Esophagus squamous epithelium (tissue), 5 donors: ENCODE data around the gene FER1L5. TPM values are rescaled to one million over a fixed set of nuclear protein-coding genes. Genes with fewer than 3 reads are reported as not detected.

Source experiments
- DNase-seq: peaks from one replicate; lab custom pipeline; 2025; lab: John Stamatoyannopoulos, UW
- H3K27ac ChIP-seq, 4 donors: fragments of 200-600 bp; sonication (generic); one replicate each; pipeline ENCODE4 v1.5.1; 2016 to 2019; ENCODE audit warnings: mild to moderate bottlenecking in 1 of 4
- H3K27me3 ChIP-seq, 4 donors: fragments of 200-600 bp; sonication (generic); 1 replicate in 3 of 4; 2 replicates in 1 of 4; pipeline versions ENCODE4 v1.5.1 to v1.6.0; 2017 to 2021; ENCODE audit warnings: antibody characterized with exemption in 1 of 4
- H3K36me3 ChIP-seq, 3 donors: fragments of 200-600 bp; sonication (generic); one replicate each; pipeline ENCODE4 v1.5.1; 2016 to 2019
- H3K4me1 ChIP-seq, 3 donors: fragments of 200-600 bp; sonication (generic); one replicate each; pipeline ENCODE4 v1.5.1; 2017 to 2019
- H3K4me3 ChIP-seq, 4 donors: fragments of 200-600 bp; sonication (generic); 1 replicate in 3 of 4; 2 replicates in 1 of 4; pipeline ENCODE4 v1.5.1; 2016 to 2019; ENCODE audit warnings: mild to moderate bottlenecking in 2 of 4, moderate library complexity in 1 of 4
- H3K9me3 ChIP-seq, 3 donors: fragments of 200-600 bp; sonication (generic); one replicate each; pipeline ENCODE4 v1.5.1; 2016 to 2019
- POLR2A ChIP-seq, 4 donors: fragments of 450-650 bp; IDR thresholded peaks; one replicate each; pipeline ENCODE4 v1.6.1; 2017; ENCODE audit warnings: antibody characterized with exemption in 4 of 4, mild to moderate bottlenecking in 4 of 4, moderate library complexity in 3 of 4
- WGBS, 2 donors: methylation state at CpG; one replicate each; pipeline ENCODE4 v1.1.5; 2018; 5-methylcytosine and 5-hydroxymethylcytosine counted together
- intact Hi-C: fragments of 100-400 bp; cut with DNase I; formaldehyde crosslinking; loops from one replicate; pipeline ENCODE4 v1.15.0; 2022
- total RNA-seq, 4 donors: library from RNA; depleted of rRNA; stranded (reverse); fragments of >200 nt; gene quantifications; one replicate each; pipeline ENCODE4 v1.1.0, GENCODE V29; 2016
- TF ChIP-seq, protein P1 (sequence below), 6 experiments: fragments of 450-650 bp in 4 of 6; fragments of 200-600 bp in 2 of 6; sonication (generic) in 2 of 6; IDR thresholded peaks; one replicate each; pipeline ENCODE4 v1.5.1; 2016 to 2019; ENCODE audit warnings: antibody characterized with exemption in 6 of 6, mild to moderate bottlenecking in 4 of 6, moderate library complexity in 4 of 6
- donor health status: DM: yes; HTN: yes; CAD: no.

FER1L5 gene
- total RNA-seq, 4 donors from 2014 or later = 0.13 to 0.19 TPM; not detected in 2

DNA sequence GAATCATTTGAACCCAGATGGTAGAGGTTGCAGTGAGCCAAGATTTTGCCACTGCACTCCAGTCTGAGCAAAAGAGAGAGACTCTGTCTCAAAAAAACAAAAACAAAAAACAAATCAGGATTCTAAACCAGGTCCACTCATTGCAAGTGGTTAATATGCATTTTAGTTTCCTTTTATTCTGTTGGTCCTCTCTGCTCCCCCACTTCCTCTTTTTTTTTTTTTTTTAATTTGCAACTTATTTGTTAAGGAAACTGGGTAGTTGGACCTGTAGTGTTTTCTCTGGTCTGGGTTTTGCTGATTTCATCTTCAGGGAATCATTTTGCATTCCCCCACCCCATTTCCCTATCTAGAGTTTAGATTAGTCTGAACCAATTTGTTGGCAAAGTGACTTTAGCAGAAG lies 14.0 kb downstream of the FER1L5 start:
- Histone ChIP-seq H3K27ac (no peak overlapping the region), H3K36me3 (no peaks in the 10 kb centered on the region), H3K4me3 (no peak overlapping the region), H3K9me3 (no peaks in the 10 kb centered on the region), H3K27me3 (no peaks in the 10 kb centered on the region), H3K4me1 (no peaks in the 10 kb centered on the region)
- no peak for DNase-seq
- no peak for TF ChIP-seq POLR2A (IDR thresholded peaks at IDR 0.05)
- TF ChIP-seq, protein P1, sequence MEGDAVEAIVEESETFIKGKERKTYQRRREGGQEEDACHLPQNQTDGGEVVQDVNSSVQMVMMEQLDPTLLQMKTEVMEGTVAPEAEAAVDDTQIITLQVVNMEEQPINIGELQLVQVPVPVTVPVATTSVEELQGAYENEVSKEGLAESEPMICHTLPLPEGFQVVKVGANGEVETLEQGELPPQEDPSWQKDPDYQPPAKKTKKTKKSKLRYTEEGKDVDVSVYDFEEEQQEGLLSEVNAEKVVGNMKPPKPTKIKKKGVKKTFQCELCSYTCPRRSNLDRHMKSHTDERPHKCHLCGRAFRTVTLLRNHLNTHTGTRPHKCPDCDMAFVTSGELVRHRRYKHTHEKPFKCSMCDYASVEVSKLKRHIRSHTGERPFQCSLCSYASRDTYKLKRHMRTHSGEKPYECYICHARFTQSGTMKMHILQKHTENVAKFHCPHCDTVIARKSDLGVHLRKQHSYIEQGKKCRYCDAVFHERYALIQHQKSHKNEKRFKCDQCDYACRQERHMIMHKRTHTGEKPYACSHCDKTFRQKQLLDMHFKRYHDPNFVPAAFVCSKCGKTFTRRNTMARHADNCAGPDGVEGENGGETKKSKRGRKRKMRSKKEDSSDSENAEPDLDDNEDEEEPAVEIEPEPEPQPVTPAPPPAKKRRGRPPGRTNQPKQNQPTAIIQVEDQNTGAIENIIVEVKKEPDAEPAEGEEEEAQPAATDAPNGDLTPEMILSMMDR (IDR thresholded peaks at IDR 0.05) = no peak
- intact Hi-C loops = no loop called here

DNA sequence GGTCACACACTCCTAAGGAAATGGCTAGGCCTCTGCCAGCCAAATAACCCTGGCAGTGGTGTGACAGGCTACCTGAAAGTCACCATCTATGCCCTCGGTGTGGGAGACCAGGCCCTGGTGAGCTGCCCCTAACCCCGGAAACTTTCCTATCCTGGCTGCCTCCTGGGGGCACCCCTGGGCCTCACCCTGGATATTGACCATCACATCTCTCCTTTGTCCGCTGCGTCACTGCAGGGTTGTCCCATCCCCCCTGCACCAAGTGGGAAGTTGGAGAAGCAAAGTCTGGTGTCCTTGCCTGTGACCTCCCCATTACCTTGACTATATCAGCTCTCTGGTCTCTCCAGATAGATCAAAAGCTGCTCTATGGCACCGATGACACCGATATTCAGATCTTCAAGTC lies 18.8 kb downstream of the FER1L5 start:
- no peak for DNase-seq

DNA sequence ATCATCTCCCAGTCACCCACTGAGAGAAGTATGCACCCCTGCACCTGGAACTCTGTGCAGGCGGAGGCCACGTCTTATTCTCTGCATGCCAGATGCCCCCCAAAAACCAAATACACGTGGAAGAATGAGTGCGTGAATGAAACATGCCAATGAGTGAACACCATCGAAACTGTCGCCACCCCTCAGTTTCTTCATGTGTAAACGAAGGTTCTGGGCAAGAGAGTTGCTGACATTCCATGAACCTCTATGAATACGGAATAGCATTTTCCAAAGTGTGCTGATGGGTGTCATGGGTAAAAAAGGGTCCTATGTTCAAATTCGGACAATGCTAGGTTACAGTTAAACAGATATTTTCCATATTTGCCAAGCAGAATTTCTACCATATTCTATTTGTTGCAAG lies 19.8 kb downstream of the FER1L5 start:
- Histone ChIP-seq H3K4me1 (peaks cover 6 to 15% (median 6%) of the 10 kb centered on the region in 3 donors), H3K4me3 (no peak overlapping the region), H3K36me3 (no peaks in the 10 kb centered on the region), H3K27me3 (no peaks in the 10 kb centered on the region), H3K27ac (no peak overlapping the region), H3K9me3 (no peaks in the 10 kb centered on the region)
- intact Hi-C loops = no loop called here
- no peak for DNase-seq
- TF ChIP-seq, protein P1 (IDR thresholded peaks at IDR 0.05) = no peak
- no peak for TF ChIP-seq POLR2A (IDR thresholded peaks at IDR 0.05)
- WGBS, 2 donors = 84 to 86% methylated on average over 9 of the region's 9 CpGs

More for the DNA sequence above, 18.8 kb downstream of the FER1L5 start:
- H3K9me3 ChIP-seq = no peaks in the 10 kb centered on the region
- H3K27ac ChIP-seq = no peak overlapping the region
- peaks cover 6 to 15% (median 6%) of the 10 kb centered on the region in 3 donors for H3K4me1 ChIP-seq
- no peaks in the 10 kb centered on the region for H3K36me3 ChIP-seq
- no peak overlapping the region for H3K4me3 ChIP-seq
- WGBS, 2 donors = 85 to 98% methylated on average over 2 to 6 of the region's 6 CpGs
- no peaks in the 10 kb centered on the region for H3K27me3 ChIP-seq
- no peak for TF ChIP-seq POLR2A (IDR thresholded peaks at IDR 0.05)
- TF ChIP-seq, protein P1 (IDR thresholded peaks at IDR 0.05) = no peak
- intact Hi-C loops = no loop called here

DNA sequence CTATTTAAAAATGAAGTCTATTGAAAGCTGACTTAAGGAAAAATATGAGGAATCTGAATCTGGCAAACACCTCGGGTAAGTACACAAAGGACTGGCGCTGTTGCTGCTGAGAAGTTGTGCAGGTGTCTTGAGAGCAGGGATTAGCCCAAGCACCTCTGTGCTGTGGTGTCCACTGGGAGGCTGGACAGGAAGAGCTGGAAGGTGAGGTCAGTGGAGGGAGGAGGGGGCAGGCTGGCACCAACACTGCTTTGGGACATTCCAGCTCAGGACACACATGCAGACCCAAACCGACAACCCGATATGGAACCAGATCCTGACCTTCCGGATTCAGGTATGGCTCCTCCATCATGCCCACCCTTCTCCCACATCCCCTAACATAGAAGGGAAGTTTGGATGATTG lies 20.6 kb downstream of the FER1L5 start:
- 52 to 54% methylated on average over 2 of the region's 5 CpGs for WGBS, 2 donors
- no peak for DNase-seq
- Histone ChIP-seq H3K4me3 (no peak overlapping the region), H3K4me1 (peaks cover 6 to 15% (median 6%) of the 10 kb centered on the region in 3 donors), H3K36me3 (no peaks in the 10 kb centered on the region), H3K27me3 (no peaks in the 10 kb centered on the region), H3K27ac (no peak overlapping the region), H3K9me3 (no peaks in the 10 kb centered on the region)
- TF ChIP-seq, protein P1 (IDR thresholded peaks at IDR 0.05) = no peak
- TF ChIP-seq POLR2A (IDR thresholded peaks at IDR 0.05) = no peak
- intact Hi-C loops = no loop called here

DNA sequence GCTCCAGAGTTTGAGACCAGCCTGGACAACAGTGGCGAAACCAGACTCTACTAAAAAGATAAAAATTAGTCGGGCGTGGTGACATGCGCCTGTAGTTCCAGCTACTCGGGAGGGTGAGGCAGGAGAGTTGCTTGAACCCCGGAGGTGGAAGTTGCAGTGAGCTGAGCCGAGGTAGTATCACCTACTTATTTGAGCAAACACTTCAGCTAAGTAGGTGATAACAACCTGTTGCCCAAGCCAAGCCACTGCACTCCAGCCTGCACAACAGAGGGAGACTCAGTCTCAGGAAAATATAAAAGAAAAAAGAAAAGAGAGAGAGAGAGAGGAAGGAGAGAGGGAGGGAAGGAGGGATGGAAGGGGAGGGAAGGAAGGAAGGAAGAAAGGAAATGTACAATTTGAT lies 21.3 kb downstream of the FER1L5 start:
- Histone ChIP-seq H3K9me3 (no peaks in the 10 kb centered on the region), H3K4me3 (no peak overlapping the region), H3K27ac (no peak overlapping the region), H3K27me3 (no peaks in the 10 kb centered on the region), H3K36me3 (no peaks in the 10 kb centered on the region), H3K4me1 (peaks cover 6 to 15% (median 6%) of the 10 kb centered on the region in 3 donors)
- whole genome bisulfite sequencing, 2 donors = 78% methylated on average over 7 of the region's 7 CpGs
- TF ChIP-seq, protein P1 (IDR thresholded peaks at IDR 0.05) = no peak
- no peak for TF ChIP-seq POLR2A (IDR thresholded peaks at IDR 0.05)
- DNase-seq = no peak
- intact Hi-C loops = no loop called here
